A549 (cell line): Measurements from ENCODE around the gene SYT3.
A peak's percentile ranks its signal among the peaks of the same experiment; 100 is the strongest.

Source experiments
- MYC ChIP-seq: IDR thresholded peaks from 2 replicates; pipeline ENCODE4 v1.6.1; 2012; ENCODE audit warnings: mild to moderate bottlenecking, inconsistent platforms, low read length, improper control_type of control experiment, borderline replicate concordance
- RAD21 ChIP-seq, 2 experiments: fragments of >200 bp in 1 of 2; sonication (Bioruptor Twin) in 1 of 2; formaldehyde crosslinking in 1 of 2; IDR thresholded peaks in 1 of 2; conservative IDR thresholded peaks in 1 of 2; 2 replicates in 1 of 2; 3 replicates in 1 of 2; pipeline ENCODE4 v1.6.1; 2012 to 2018; ENCODE audit warnings: inconsistent platforms in 1 of 2
- SMC3 ChIP-seq: fragments of >200 bp; sonication (Bioruptor Twin); formaldehyde crosslinking; IDR thresholded peaks from 3 replicates; pipeline ENCODE4 v1.6.1; 2018; ENCODE audit warnings: inconsistent platforms
- TP53 ChIP-seq: fragments of 250-450 bp; sonication (Bioruptor Pico); IDR thresholded peaks from 2 replicates; pipeline ENCODE4 v1.5.0; 2021; ENCODE audit warnings: mild to moderate bottlenecking, moderate library complexity
- ZNF302 ChIP-seq: fragments of 250-450 bp; sonication (Bioruptor Pico); IDR thresholded peaks from 2 replicates; pipeline ENCODE4 v1.9.0; 2021; ENCODE audit warnings: inconsistent platforms, mild to moderate bottlenecking, moderate library complexity
- TF ChIP-seq, protein P1 (sequence below): fragments of >200 bp; sonication (Bioruptor Twin); formaldehyde crosslinking; IDR thresholded peaks from 3 replicates; pipeline ENCODE4 v1.5.1; 2016
- TF ChIP-seq, protein P2 (sequence below): fragments of 200-600 bp; sonication (generic); IDR thresholded peaks from 2 replicates; pipeline ENCODE4 v1.6.1; 2016; ENCODE audit warnings: antibody characterized with exemption, mild to moderate bottlenecking, moderate library complexity

DNA sequence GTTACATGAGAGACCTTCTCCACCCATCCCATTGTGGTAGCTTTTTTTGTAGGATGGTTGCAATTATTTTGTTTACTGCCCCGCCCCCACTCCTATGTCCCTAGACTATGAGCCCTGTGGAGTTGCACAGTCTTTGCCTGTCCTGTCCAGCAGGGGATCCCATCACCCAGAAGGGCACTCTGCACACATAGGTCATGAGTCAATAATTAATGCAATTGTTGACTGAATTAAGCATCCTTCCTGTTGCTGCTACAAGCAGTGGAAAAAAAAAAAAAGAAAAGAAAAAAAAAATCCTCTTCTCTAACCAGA, 23.8 kb upstream of the SYT3 start:
- TF ChIP-seq ZNF302 (CRISPR knock-in tag) (no peak), TP53 (CRISPR knock-in tag) (no peak), RAD21 (conservative IDR thresholded peaks at IDR 0.05 in 1 of 2, IDR thresholded peaks at IDR 0.05 in 1 of 2) (peak in 1 of 2 experiments; percentile 20; a peak in 1 of 5 replicates), SMC3 (no peak), MYC (no peak)
- TF ChIP-seq, protein P1, sequence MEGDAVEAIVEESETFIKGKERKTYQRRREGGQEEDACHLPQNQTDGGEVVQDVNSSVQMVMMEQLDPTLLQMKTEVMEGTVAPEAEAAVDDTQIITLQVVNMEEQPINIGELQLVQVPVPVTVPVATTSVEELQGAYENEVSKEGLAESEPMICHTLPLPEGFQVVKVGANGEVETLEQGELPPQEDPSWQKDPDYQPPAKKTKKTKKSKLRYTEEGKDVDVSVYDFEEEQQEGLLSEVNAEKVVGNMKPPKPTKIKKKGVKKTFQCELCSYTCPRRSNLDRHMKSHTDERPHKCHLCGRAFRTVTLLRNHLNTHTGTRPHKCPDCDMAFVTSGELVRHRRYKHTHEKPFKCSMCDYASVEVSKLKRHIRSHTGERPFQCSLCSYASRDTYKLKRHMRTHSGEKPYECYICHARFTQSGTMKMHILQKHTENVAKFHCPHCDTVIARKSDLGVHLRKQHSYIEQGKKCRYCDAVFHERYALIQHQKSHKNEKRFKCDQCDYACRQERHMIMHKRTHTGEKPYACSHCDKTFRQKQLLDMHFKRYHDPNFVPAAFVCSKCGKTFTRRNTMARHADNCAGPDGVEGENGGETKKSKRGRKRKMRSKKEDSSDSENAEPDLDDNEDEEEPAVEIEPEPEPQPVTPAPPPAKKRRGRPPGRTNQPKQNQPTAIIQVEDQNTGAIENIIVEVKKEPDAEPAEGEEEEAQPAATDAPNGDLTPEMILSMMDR, result peak; percentile 25; the same call in 2 of the 3 replicates
- TF ChIP-seq, protein P2, sequence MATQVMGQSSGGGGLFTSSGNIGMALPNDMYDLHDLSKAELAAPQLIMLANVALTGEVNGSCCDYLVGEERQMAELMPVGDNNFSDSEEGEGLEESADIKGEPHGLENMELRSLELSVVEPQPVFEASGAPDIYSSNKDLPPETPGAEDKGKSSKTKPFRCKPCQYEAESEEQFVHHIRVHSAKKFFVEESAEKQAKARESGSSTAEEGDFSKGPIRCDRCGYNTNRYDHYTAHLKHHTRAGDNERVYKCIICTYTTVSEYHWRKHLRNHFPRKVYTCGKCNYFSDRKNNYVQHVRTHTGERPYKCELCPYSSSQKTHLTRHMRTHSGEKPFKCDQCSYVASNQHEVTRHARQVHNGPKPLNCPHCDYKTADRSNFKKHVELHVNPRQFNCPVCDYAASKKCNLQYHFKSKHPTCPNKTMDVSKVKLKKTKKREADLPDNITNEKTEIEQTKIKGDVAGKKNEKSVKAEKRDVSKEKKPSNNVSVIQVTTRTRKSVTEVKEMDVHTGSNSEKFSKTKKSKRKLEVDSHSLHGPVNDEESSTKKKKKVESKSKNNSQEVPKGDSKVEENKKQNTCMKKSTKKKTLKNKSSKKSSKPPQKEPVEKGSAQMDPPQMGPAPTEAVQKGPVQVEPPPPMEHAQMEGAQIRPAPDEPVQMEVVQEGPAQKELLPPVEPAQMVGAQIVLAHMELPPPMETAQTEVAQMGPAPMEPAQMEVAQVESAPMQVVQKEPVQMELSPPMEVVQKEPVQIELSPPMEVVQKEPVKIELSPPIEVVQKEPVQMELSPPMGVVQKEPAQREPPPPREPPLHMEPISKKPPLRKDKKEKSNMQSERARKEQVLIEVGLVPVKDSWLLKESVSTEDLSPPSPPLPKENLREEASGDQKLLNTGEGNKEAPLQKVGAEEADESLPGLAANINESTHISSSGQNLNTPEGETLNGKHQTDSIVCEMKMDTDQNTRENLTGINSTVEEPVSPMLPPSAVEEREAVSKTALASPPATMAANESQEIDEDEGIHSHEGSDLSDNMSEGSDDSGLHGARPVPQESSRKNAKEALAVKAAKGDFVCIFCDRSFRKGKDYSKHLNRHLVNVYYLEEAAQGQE, result no peak
